ENCODE data around the gene TRAF2. TPM values are rescaled to one million over a fixed set of nuclear protein-coding genes. Genes with fewer than 3 reads are reported as not detected.
A peak's percentile ranks its signal among the peaks of the same experiment; 100 is the strongest.
"Not testable (repeated sequence)": the region's sequence is repeated elsewhere in the genome, so short reads cannot be mapped to it uniquely, and the experiment has no call there.

TRAF2 gene
- total and polyA plus RNA-seq, 4 donors = 4.8 to 22.1 (median 11.6) TPM

- WGBS, 2 donors = 98% methylated on average over 18 of the region's 18 CpGs
- DNase-seq (no peak), ATAC-seq (ENCODE audit: low FRiP score) (no peak)
- intact Hi-C loops (cut with DNase I) = no loop called here
- no peak overlapping the region for H3K27ac ChIP-seq (ENCODE audit: low read depth in 1 of 2, low read length in 2 of 2)
- no peak overlapping the region for H3K4me3 ChIP-seq (ENCODE audit: low read length in 2 of 2)
- no peaks in the 10 kb centered on the region for H3K9me3 ChIP-seq (ENCODE audit: control insufficient read depth, low read length)
- no peaks in the 10 kb centered on the region for H3K4me1 ChIP-seq (ENCODE audit: control insufficient read depth in 1 of 2, insufficient read depth in 2 of 2, low read length in 2 of 2)
- H3K27me3 ChIP-seq (ENCODE audit: control insufficient read depth in 1 of 2, insufficient read depth in 2 of 2, low read length in 1 of 2) = no peaks in the 10 kb centered on the region
- peaks cover 0 to under 1% of the 10 kb centered on the region in 2 donors for H3K36me3 ChIP-seq (ENCODE audit: control insufficient read depth in 1 of 2, insufficient read depth in 2 of 2, low read length in 1 of 2)
These were observed 18.8 kb upstream of the TRAF2 start for GRCh38 chr9:136867480-136867879.

- no peak overlapping the region for H3K27ac ChIP-seq (ENCODE audit: low read depth in 1 of 2, low read length in 2 of 2)
- no peaks in the 10 kb centered on the region for H3K4me1 ChIP-seq (ENCODE audit: control insufficient read depth in 1 of 2, insufficient read depth in 2 of 2, low read length in 2 of 2)
- no peak for ATAC-seq (ENCODE audit: low FRiP score)
- 97 to 99% methylated on average over 18 of the region's 18 CpGs for WGBS, 2 donors
- no peaks in the 10 kb centered on the region for H3K9me3 ChIP-seq (ENCODE audit: control insufficient read depth, low read length)
- H3K4me3 ChIP-seq (ENCODE audit: low read length in 2 of 2) = no peak overlapping the region
- DNase-seq = no peak
- intact Hi-C loops (cut with DNase I) = no loop called here
- H3K36me3 ChIP-seq (ENCODE audit: control insufficient read depth in 1 of 2, insufficient read depth in 2 of 2, low read length in 1 of 2) = no peaks in the 10 kb centered on the region
- no peaks in the 10 kb centered on the region for H3K27me3 ChIP-seq (ENCODE audit: control insufficient read depth in 1 of 2, insufficient read depth in 2 of 2, low read length in 1 of 2)
These were observed 18.4 kb upstream of the TRAF2 start for GRCh38 chr9:136867917-136868316.

- Histone ChIP-seq H3K4me1 (ENCODE audit: control insufficient read depth in 1 of 2, insufficient read depth in 2 of 2, low read length in 2 of 2) (no peaks in the 10 kb centered on the region), H3K4me3 (ENCODE audit: low read length in 2 of 2) (no peak overlapping the region), H3K9me3 (ENCODE audit: control insufficient read depth, low read length) (no peaks in the 10 kb centered on the region), H3K36me3 (ENCODE audit: control insufficient read depth in 1 of 2, insufficient read depth in 2 of 2, low read length in 1 of 2) (no peaks in the 10 kb centered on the region), H3K27me3 (ENCODE audit: control insufficient read depth in 1 of 2, insufficient read depth in 2 of 2, low read length in 1 of 2) (no peaks in the 10 kb centered on the region), H3K27ac (ENCODE audit: low read depth in 1 of 2, low read length in 2 of 2) (no peak overlapping the region)
- 94 to 95% methylated on average over 11 of the region's 11 CpGs for WGBS, 2 donors
- intact Hi-C loops (cut with DNase I) = no loop called here
- no peak for DNase-seq
- ATAC-seq (ENCODE audit: low FRiP score) = no peak
These were observed 17.7 kb upstream of the TRAF2 start for GRCh38 chr9:136868644-136869043.

GRCh38 chr9:136869611-136870010 lies 16.7 kb upstream of the TRAF2 start:
- H3K9me3 ChIP-seq (ENCODE audit: control insufficient read depth, low read length); H3K4me1 ChIP-seq (ENCODE audit: control insufficient read depth in 1 of 2, insufficient read depth in 2 of 2, low read length in 2 of 2); H3K4me3 ChIP-seq (ENCODE audit: low read length in 2 of 2); H3K27ac ChIP-seq (ENCODE audit: low read depth in 1 of 2, low read length in 2 of 2); H3K36me3 ChIP-seq (ENCODE audit: control insufficient read depth in 1 of 2, insufficient read depth in 2 of 2, low read length in 1 of 2); H3K27me3 ChIP-seq (ENCODE audit: control insufficient read depth in 1 of 2, insufficient read depth in 2 of 2, low read length in 1 of 2); intact Hi-C loops (cut with DNase I); DNase-seq; ATAC-seq (ENCODE audit: low FRiP score): not testable (repeated sequence)
- 41 to 43% methylated on average over 2 of the region's 2 CpGs for WGBS, 2 donors

GRCh38 chr9:136875155-136875554 lies 11.2 kb upstream of the TRAF2 start:
- Histone ChIP-seq H3K27me3 (ENCODE audit: control insufficient read depth in 1 of 2, insufficient read depth in 2 of 2, low read length in 1 of 2) (no peaks in the 10 kb centered on the region), H3K4me1 (ENCODE audit: control insufficient read depth in 1 of 2, insufficient read depth in 2 of 2, low read length in 2 of 2) (no peaks in the 10 kb centered on the region), H3K27ac (ENCODE audit: low read depth in 1 of 2, low read length in 2 of 2) (no peak overlapping the region), H3K36me3 (ENCODE audit: control insufficient read depth in 1 of 2, insufficient read depth in 2 of 2, low read length in 1 of 2) (no peaks in the 10 kb centered on the region), H3K4me3 (ENCODE audit: low read length in 2 of 2) (no peak overlapping the region), H3K9me3 (ENCODE audit: control insufficient read depth, low read length) (no peaks in the 10 kb centered on the region)
- 84 to 90% methylated on average over 6 of the region's 6 CpGs for WGBS, 2 donors
- no peak for ATAC-seq (ENCODE audit: low FRiP score)
- DNase-seq = no peak
- intact Hi-C loops (cut with DNase I) = no loop called here

- Histone ChIP-seq H3K27ac (ENCODE audit: low read depth in 1 of 2, low read length in 2 of 2) (no peak overlapping the region), H3K4me3 (ENCODE audit: low read length in 2 of 2) (no peak overlapping the region), H3K36me3 (ENCODE audit: control insufficient read depth in 1 of 2, insufficient read depth in 2 of 2, low read length in 1 of 2) (no peaks in the 10 kb centered on the region), H3K4me1 (ENCODE audit: control insufficient read depth in 1 of 2, insufficient read depth in 2 of 2, low read length in 2 of 2) (no peaks in the 10 kb centered on the region), H3K9me3 (ENCODE audit: control insufficient read depth, low read length) (no peaks in the 10 kb centered on the region), H3K27me3 (ENCODE audit: control insufficient read depth in 1 of 2, insufficient read depth in 2 of 2, low read length in 1 of 2) (no peaks in the 10 kb centered on the region)
- ATAC-seq (ENCODE audit: low FRiP score) = no peak
- intact Hi-C loops (cut with DNase I) = no loop called here
- DNase-seq = no peak
- WGBS, 2 donors = 69 to 80% methylated on average over 5 of the region's 5 CpGs
These were observed 9.8 kb upstream of the TRAF2 start for GRCh38 chr9:136876476-136876875.

GRCh38 chr9:136880651-136881050 lies 5.7 kb upstream of the TRAF2 start:
- Histone ChIP-seq H3K27ac (ENCODE audit: low read depth in 1 of 2, low read length in 2 of 2) (no peak overlapping the region), H3K4me3 (ENCODE audit: low read length in 2 of 2) (no peak overlapping the region), H3K9me3 (ENCODE audit: control insufficient read depth, low read length) (no peaks in the 10 kb centered on the region), H3K27me3 (ENCODE audit: control insufficient read depth in 1 of 2, insufficient read depth in 2 of 2, low read length in 1 of 2) (no peaks in the 10 kb centered on the region), H3K4me1 (ENCODE audit: control insufficient read depth in 1 of 2, insufficient read depth in 2 of 2, low read length in 2 of 2) (no peaks in the 10 kb centered on the region), H3K36me3 (ENCODE audit: control insufficient read depth in 1 of 2, insufficient read depth in 2 of 2, low read length in 1 of 2) (no peaks in the 10 kb centered on the region)
- intact Hi-C loops (cut with DNase I) = loop anchor here (10.0 kb wide), 1 partner anchor 64 kb away; the partner anchor contains the start of genes C8G (in 2 of the 2) and FBXW5 (in 2 of the 2)
- WGBS, 2 donors = 83 to 85% methylated on average over 9 to 11 of the region's 11 CpGs
- DNase-seq = no peak
- no peak for ATAC-seq (ENCODE audit: low FRiP score)

GRCh38 chr9:136881691-136882108 lies 4.6 kb upstream of the TRAF2 start:
- DNase-seq (no peak), ATAC-seq (ENCODE audit: low FRiP score) (no peak)
- no peaks in the 10 kb centered on the region for H3K27me3 ChIP-seq (ENCODE audit: control insufficient read depth in 1 of 2, insufficient read depth in 2 of 2, low read length in 1 of 2)
- H3K4me3 ChIP-seq (ENCODE audit: low read length in 2 of 2) = no peak overlapping the region
- H3K9me3 ChIP-seq (ENCODE audit: control insufficient read depth, low read length) = no peaks in the 10 kb centered on the region
- intact Hi-C loops (cut with DNase I) = loop anchor here (10.0 kb wide), 1 partner anchor 63 kb away; the partner anchor contains the start of genes C8G (in 2 of the 2) and FBXW5 (in 2 of the 2)
- no peaks in the 10 kb centered on the region for H3K4me1 ChIP-seq (ENCODE audit: control insufficient read depth in 1 of 2, insufficient read depth in 2 of 2, low read length in 2 of 2)
- WGBS, 2 donors = 31 to 35% methylated on average over 9 of the region's 9 CpGs
- H3K36me3 ChIP-seq (ENCODE audit: control insufficient read depth in 1 of 2, insufficient read depth in 2 of 2, low read length in 1 of 2) = no peaks in the 10 kb centered on the region
- no peak overlapping the region for H3K27ac ChIP-seq (ENCODE audit: low read depth in 1 of 2, low read length in 2 of 2)

GRCh38 chr9:136882109-136882946 lies 4.0 kb upstream of the TRAF2 start:
- no peaks in the 10 kb centered on the region for H3K27me3 ChIP-seq (ENCODE audit: control insufficient read depth in 1 of 2, insufficient read depth in 2 of 2, low read length in 1 of 2)
- no peak overlapping the region for H3K27ac ChIP-seq (ENCODE audit: low read depth in 1 of 2, low read length in 2 of 2)
- 60% methylated on average over 19 of the region's 19 CpGs for WGBS, 2 donors
- no peaks in the 10 kb centered on the region for H3K9me3 ChIP-seq (ENCODE audit: control insufficient read depth, low read length)
- no peaks in the 10 kb centered on the region for H3K4me1 ChIP-seq (ENCODE audit: control insufficient read depth in 1 of 2, insufficient read depth in 2 of 2, low read length in 2 of 2)
- intact Hi-C loops (cut with DNase I) = loop anchor here (10.0 kb wide), 1 partner anchor 62 kb away; the partner anchor contains the start of genes C8G (in 2 of the 2) and FBXW5 (in 2 of the 2)
- DNase-seq = peak; percentile 80 to 87
- H3K4me3 ChIP-seq (ENCODE audit: low read length in 2 of 2) = no peak overlapping the region
- no peak for ATAC-seq (ENCODE audit: low FRiP score)
- no peaks in the 10 kb centered on the region for H3K36me3 ChIP-seq (ENCODE audit: control insufficient read depth in 1 of 2, insufficient read depth in 2 of 2, low read length in 1 of 2)

Measured in aorta (tissue), 5 donors.